ENCODE data around the gene CCDC185. TPM values are rescaled to one million over a fixed set of nuclear protein-coding genes. Genes with fewer than 3 reads are reported as not detected.

Gene CCDC185
- total and polyA plus RNA-seq, 2 of the 13 experiments (the other 11 are each of a cell fraction or from before 2014, with no cell fraction given): not detected

DNA sequence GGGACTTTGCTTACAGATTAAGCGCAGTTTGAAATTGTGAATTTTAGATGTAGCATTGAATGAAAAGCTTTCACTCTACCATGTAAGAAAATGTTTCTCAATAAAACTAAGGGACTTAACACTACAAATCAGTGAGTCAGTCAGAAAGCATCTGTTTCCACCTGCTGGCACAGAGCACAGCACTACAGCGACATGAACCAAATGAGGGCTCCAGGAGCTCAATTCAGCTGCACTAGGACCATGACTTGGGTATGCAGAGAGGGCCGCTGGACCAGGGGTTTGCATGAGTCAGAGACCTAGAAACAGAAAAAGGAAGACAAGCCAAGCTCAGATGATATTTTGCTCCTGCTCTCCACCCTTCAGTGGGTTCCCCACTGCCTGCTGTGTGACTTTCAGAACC, 34.4 kb upstream of the CCDC185 start:
- no peaks in the 10 kb centered on the region for H3K4me1 ChIP-seq (ENCODE audit: insufficient read depth, low read length)
- BruUV-seq (replicated peaks): no TSS peak
- FAIRE-seq: no peak

More for the DNA sequence above, 34.4 kb upstream of the CCDC185 start:
- Histone ChIP-seq H3K4me2 (ENCODE audit: low read depth, low read length) (no peak overlapping the region), H3K79me2 (ENCODE audit: insufficient read depth, low read length) (no peaks in the 10 kb centered on the region), H3K9me3 (ENCODE audit: low read length) (no peaks in the 10 kb centered on the region), H3K27me3 (ENCODE audit: control insufficient read depth in 1 of 2, insufficient read depth in 2 of 2, low read length in 2 of 2) (peaks cover 4 to 32% of the 10 kb centered on the region in 2 experiments; a peak in 4 of 5 replicates), H3K9ac (ENCODE audit: insufficient read depth, low read depth, low read length) (no peak overlapping the region), H3K4me3 (replicated peaks in 1 of 3; ENCODE audit: insufficient read depth in 1 of 3, low read depth in 2 of 3, low read length in 3 of 3) (no peak overlapping the region), H2AFZ (ENCODE audit: low read length) (no peak overlapping the region), H3K36me3 (replicated peaks in 1 of 2; ENCODE audit: control insufficient read depth in 1 of 2, insufficient read depth in 2 of 2, low read length in 2 of 2) (no peaks in the 10 kb centered on the region), H3K27ac (ENCODE audit: extremely low read length, insufficient read depth, low read length) (no peak overlapping the region), H4K20me1 (ENCODE audit: insufficient read depth, low read length) (no peaks in the 10 kb centered on the region)
- POLR2A ChIA-PET: no interaction called here
- in situ Hi-C loops (cut with HindIII; ENCODE audit: extremely low pct_ligation_motif_present, low pct_unique_long_range_greater_than_20kb): no loop called here
- CTCF ChIA-PET (ENCODE audit: low intra/inter-chr PET ratio, low total read pairs): no interaction called here
- ATAC-seq: no peak
- TF ChIP-seq TBX3 (IDR thresholded peaks at IDR 0.05; ENCODE audit: borderline replicate concordance): no peak
- TF ChIP-seq ZNF850 (CRISPR knock-in tag; conservative IDR thresholded peaks at IDR 0.05): no peak
- no peak for TF ChIP-seq MAFK (conservative IDR thresholded peaks at IDR 0.05 in 1 of 2, IDR thresholded peaks at IDR 0.05 in 1 of 2; ENCODE audit: low read length in 2 of 2)
- TF ChIP-seq AKAP8 (CRISPR knock-in tag; IDR thresholded peaks at IDR 0.05): no peak
- no peak for TF ChIP-seq ZNF570 (CRISPR knock-in tag; IDR thresholded peaks at IDR 0.05; ENCODE audit: borderline replicate concordance)
- TF ChIP-seq ZNF205 (CRISPR knock-in tag; IDR thresholded peaks at IDR 0.05): no peak
- no peak for TF ChIP-seq FLYWCH1 (CRISPR knock-in tag; IDR thresholded peaks at IDR 0.05)
- no peak for TF ChIP-seq SETDB1 (CRISPR knock-in tag; IDR thresholded peaks at IDR 0.05; ENCODE audit: borderline replicate concordance)
- TF ChIP-seq ZNF609 (CRISPR knock-in tag; IDR thresholded peaks at IDR 0.05; ENCODE audit: borderline replicate concordance): no peak
- 43% methylated on average over 2 of the region's 3 CpGs for WGBS (ENCODE audit: low lambda C conversion rate)
- DNase-seq (ENCODE audit: low spot score): no peak
- intact Hi-C loops (cut with micrococcal nuclease; ENCODE audit: unreplicated experiment): no loop called here

Data from HepG2 (cell line).